ENCODE results near the gene CREB5. TPM values are rescaled to one million over a fixed set of nuclear protein-coding genes. Genes with fewer than 3 reads are reported as not detected.
"Not testable (repeated sequence)": the region's sequence is repeated elsewhere in the genome, so short reads cannot be mapped to it uniquely, and the experiment has no call there.

The CREB5 gene
- total RNA-seq, 1 donor from 2014 or later: 8.9 TPM

DNA sequence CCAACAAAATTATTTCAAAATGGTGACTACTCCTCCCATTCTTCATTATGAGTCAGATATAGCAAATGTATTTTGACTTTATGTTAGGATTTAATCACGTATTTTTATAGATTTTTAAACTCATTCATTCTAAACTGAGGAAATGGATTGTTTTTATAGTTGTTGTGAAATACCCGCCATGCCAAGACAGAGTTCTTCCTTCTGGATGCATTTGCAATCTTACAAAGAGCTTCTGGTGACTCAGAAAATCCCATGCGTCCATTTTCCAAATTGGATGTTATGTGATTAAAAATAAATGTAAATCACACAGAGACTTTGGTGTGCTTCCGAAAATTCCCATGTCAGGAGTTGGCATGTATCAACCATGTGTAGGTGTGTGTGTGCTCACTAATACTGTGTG lies 366.5 kb downstream of the CREB5 start:
- Histone ChIP-seq H3K27ac (no peak overlapping the region), H3K27me3 (no peaks in the 10 kb centered on the region), H3K4me3 (no peak overlapping the region), H3K4me1 (no peaks in the 10 kb centered on the region), H3K9me3 (no peaks in the 10 kb centered on the region), H3K36me3 (no peaks in the 10 kb centered on the region)
- intact Hi-C loops (cut with DNase I): no loop called here
- TF ChIP-seq CTCF (IDR thresholded peaks at IDR 0.05): no peak
- no peak for DNase-seq
- ATAC-seq: no peak

DNA sequence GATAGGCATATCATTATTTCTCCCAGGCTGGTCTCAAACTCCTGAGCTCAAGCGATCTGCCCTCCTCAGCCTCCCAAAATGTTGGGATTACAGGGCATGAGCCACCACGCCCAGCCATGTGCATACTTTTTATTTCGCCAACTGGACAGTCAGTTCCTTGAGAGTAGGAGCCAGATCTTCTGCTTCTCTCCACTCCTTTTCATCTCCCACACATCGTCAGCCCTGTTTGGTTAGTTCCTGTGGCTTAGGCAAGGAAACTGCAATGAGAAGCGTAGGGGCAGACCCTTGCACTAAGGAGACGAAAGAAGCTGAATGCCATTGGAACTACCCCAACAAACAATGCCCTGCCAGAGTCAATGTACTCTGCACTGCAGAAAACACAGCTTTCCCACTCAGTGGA lies 367.6 kb downstream of the CREB5 start:
- no peaks in the 10 kb centered on the region for H3K36me3 ChIP-seq
- peak; percentile 61 for ATAC-seq

GRCh38 chr7:28782362-28782761 lies 370.0 kb downstream of the CREB5 start:
- no peaks in the 10 kb centered on the region for H3K36me3 ChIP-seq
- ATAC-seq: peak; percentile 35
- no peak for TF ChIP-seq CTCF (IDR thresholded peaks at IDR 0.05)
- no peak overlapping the region for H3K27ac ChIP-seq
- peaks cover 5% of the 10 kb centered on the region for H3K4me1 ChIP-seq
- H3K27me3 ChIP-seq: no peaks in the 10 kb centered on the region
- no peaks in the 10 kb centered on the region for H3K9me3 ChIP-seq
- no peak overlapping the region for H3K4me3 ChIP-seq
- DNase-seq: no peak
- intact Hi-C loops (cut with DNase I): no loop called here

More for the DNA sequence above, 367.6 kb downstream of the CREB5 start:
- Histone ChIP-seq H3K27me3 (no peaks in the 10 kb centered on the region), H3K27ac (no peak overlapping the region), H3K9me3 (no peaks in the 10 kb centered on the region), H3K4me3 (no peak overlapping the region), H3K4me1 (peaks cover 5% of the 10 kb centered on the region)
- intact Hi-C loops (cut with DNase I): no loop called here
- no peak for DNase-seq
- no peak for TF ChIP-seq CTCF (IDR thresholded peaks at IDR 0.05)

- peaks cover 5% of the 10 kb centered on the region for H3K4me1 ChIP-seq
- no peak for DNase-seq
- H3K36me3 ChIP-seq: no peaks in the 10 kb centered on the region
- no peak for TF ChIP-seq CTCF (IDR thresholded peaks at IDR 0.05)
- no peaks in the 10 kb centered on the region for H3K9me3 ChIP-seq
- H3K4me3 ChIP-seq: no peak overlapping the region
- intact Hi-C loops (cut with DNase I): no loop called here
- H3K27me3 ChIP-seq: no peaks in the 10 kb centered on the region
- ATAC-seq: no peak
- no peak overlapping the region for H3K27ac ChIP-seq
Measured at GRCh38 chr7:28784171-28784902, 372.0 kb downstream of the CREB5 start.

DNA sequence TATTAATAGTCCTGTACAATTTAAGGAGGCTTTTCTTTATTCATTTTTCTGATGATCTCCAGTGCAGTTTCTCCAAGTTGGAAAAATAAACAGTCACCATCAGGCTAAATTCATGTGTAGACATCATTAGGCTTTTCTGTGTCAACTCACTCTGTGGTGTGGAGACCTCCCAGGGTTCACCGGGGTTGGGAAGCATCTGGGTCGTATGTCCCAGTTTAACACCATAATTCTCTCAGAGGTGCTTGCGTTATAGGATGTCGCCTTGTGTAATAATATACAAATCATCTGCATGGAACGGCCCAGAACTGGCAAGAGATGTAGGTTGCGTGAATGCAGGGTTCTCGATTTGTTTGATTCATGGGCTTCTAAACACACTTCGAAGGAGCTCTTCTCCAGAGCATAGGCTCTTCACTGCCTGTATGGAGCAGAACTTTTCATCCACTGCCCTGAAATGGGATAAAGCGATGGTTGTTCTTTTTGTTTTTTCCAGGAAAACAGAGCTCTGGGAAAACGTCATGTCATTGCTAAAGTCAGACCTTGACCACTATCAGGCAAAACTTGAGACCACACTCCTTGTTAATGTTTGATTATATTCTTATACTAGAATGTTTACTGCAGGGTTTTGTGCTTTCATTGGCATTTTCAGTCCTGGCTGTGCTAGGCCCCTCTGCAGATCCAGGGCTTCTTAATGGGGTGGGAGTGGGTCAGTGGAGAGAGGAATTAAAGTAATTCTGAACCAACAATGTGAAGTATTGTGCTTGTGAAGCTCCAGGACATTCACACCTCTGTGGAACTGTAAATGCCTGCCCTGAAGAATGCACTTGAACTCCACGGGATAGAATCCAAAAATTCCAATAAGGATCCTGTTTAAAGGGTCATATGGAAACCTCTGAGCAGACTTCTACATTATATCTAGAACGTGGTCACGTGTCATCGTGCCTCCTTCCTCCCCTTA lies 373.0 kb downstream of the CREB5 start:
- H3K9me3 ChIP-seq: no peaks in the 10 kb centered on the region
- TF ChIP-seq CTCF (IDR thresholded peaks at IDR 0.05): no peak
- H3K4me1 ChIP-seq: peaks cover 5% of the 10 kb centered on the region
- peak; percentile 22 for ATAC-seq
- no peak overlapping the region for H3K27ac ChIP-seq
- H3K4me3 ChIP-seq: no peak overlapping the region
- no peaks in the 10 kb centered on the region for H3K36me3 ChIP-seq
- no peak for DNase-seq
- intact Hi-C loops (cut with DNase I): no loop called here
- H3K27me3 ChIP-seq: no peaks in the 10 kb centered on the region

DNA sequence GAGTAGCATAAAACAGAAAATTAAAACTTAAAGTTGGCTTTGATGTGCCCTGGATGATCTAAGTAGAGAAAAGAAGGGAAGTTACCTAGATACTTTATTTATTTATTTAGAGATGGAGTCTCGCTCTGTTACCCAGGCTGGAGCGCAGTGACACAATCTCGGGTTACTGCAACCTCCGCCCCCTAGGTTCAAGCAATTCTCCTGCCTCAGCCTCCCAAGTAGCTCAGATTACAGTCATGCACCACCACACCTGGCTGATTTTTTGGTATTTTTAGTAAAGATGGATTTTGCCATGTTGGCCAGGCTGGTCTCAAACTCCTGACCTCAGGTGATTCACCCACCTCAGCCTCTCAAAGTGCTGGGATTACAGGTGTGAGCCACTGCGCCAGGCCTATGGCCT lies 373.8 kb downstream of the CREB5 start:
- H3K27me3 ChIP-seq; H3K9me3 ChIP-seq; H3K4me1 ChIP-seq; intact Hi-C loops (cut with DNase I); H3K4me3 ChIP-seq; H3K36me3 ChIP-seq; ATAC-seq; DNase-seq; H3K27ac ChIP-seq: not testable (repeated sequence)
